ENCODE data around the gene ABLIM3.

GRCh38 chr5:149302641-149303040, 161.3 kb downstream of the ABLIM3 start:
- TF ChIP-seq POLR2AphosphoS5 (IDR thresholded peaks at IDR 0.05; ENCODE audit: insufficient read depth in 1 of 2, low read depth in 1 of 2), result no peak
- TF ChIP-seq, protein P1, sequence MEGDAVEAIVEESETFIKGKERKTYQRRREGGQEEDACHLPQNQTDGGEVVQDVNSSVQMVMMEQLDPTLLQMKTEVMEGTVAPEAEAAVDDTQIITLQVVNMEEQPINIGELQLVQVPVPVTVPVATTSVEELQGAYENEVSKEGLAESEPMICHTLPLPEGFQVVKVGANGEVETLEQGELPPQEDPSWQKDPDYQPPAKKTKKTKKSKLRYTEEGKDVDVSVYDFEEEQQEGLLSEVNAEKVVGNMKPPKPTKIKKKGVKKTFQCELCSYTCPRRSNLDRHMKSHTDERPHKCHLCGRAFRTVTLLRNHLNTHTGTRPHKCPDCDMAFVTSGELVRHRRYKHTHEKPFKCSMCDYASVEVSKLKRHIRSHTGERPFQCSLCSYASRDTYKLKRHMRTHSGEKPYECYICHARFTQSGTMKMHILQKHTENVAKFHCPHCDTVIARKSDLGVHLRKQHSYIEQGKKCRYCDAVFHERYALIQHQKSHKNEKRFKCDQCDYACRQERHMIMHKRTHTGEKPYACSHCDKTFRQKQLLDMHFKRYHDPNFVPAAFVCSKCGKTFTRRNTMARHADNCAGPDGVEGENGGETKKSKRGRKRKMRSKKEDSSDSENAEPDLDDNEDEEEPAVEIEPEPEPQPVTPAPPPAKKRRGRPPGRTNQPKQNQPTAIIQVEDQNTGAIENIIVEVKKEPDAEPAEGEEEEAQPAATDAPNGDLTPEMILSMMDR (IDR thresholded peaks at IDR 0.05), result no peak
- no peak for TF ChIP-seq POLR2A (IDR thresholded peaks at IDR 0.05)
